ENCODE measurements around the gene ZBTB21. TPM values are rescaled to one million over a fixed set of nuclear protein-coding genes. Genes with fewer than 3 reads are reported as not detected.

ZBTB21 gene
- total and polyA plus RNA-seq, 8 donors, result 2.9 to 9.5 (median 6.8) TPM

DNA sequence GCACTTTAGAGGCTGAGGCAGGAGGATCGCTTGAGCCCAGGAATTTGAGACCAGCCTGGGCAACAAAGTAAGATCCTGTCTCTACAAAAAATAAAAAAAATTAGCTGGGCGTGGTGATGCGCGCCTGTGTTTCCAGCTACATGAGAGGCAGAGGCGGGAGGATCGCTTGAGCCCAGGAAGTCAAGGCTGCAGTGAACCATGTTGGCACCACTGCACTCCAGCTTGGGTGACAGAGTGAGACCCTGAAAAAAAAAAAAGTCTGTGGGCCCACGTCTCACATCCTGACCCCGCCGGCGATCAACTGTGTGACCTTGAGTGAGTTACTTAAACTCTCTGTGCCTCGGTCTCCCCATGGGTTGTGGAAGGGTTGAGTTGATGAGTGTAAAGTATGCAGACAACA is 12.7 kb upstream of the ZBTB21 start:
- no peak overlapping the region for H3K27ac ChIP-seq
- H3K27me3 ChIP-seq, result no peaks in the 10 kb centered on the region
- WGBS, 2 donors, result 89 to 94% methylated on average over 11 of the region's 11 CpGs
- no peak for ATAC-seq
- intact Hi-C loops (cut with DNase I), result loop anchor here in 1 of 3 donors (10.0 kb wide), 1 partner anchor 92 kb away; no protein-coding TSS in a partner anchor
- TF ChIP-seq, protein P1, sequence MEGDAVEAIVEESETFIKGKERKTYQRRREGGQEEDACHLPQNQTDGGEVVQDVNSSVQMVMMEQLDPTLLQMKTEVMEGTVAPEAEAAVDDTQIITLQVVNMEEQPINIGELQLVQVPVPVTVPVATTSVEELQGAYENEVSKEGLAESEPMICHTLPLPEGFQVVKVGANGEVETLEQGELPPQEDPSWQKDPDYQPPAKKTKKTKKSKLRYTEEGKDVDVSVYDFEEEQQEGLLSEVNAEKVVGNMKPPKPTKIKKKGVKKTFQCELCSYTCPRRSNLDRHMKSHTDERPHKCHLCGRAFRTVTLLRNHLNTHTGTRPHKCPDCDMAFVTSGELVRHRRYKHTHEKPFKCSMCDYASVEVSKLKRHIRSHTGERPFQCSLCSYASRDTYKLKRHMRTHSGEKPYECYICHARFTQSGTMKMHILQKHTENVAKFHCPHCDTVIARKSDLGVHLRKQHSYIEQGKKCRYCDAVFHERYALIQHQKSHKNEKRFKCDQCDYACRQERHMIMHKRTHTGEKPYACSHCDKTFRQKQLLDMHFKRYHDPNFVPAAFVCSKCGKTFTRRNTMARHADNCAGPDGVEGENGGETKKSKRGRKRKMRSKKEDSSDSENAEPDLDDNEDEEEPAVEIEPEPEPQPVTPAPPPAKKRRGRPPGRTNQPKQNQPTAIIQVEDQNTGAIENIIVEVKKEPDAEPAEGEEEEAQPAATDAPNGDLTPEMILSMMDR (IDR thresholded peaks at IDR 0.05), result no peak
- no peaks in the 10 kb centered on the region for H3K36me3 ChIP-seq
- H3K9me3 ChIP-seq, result no peaks in the 10 kb centered on the region
- FAIRE-seq, result no peak
- no peak for DNase-seq
- H3K4me1 ChIP-seq, result no peaks in the 10 kb centered on the region
- H3K4me3 ChIP-seq, result no peak overlapping the region

DNA sequence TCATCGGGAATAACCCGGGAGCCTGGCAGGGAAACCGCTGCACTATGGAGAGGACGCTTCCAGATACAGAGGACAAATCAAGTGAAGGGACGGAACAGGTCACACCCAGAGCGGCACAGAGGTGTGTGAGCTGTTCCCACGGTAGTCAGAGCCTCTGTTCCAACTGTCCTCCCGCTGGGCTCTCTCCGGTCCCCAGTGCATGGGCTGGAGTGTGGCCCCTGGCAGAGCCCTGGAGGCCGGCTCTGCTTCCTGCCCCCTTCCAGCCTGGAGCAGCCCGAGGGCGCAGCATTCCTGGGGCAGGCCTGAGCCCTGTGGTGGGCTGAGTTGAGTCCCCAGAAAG is 11.9 kb upstream of the ZBTB21 start:
- TF ChIP-seq, protein P1 (IDR thresholded peaks at IDR 0.05), result no peak
- Histone ChIP-seq H3K9me3 (no peaks in the 10 kb centered on the region), H3K27ac (no peak overlapping the region), H3K4me1 (no peaks in the 10 kb centered on the region), H3K36me3 (no peaks in the 10 kb centered on the region), H3K27me3 (no peaks in the 10 kb centered on the region), H3K4me3 (no peak overlapping the region)
- DNase-seq (no peak), ATAC-seq (peak in 3 of 4 donors; percentile 28 to 63 (median 54)), FAIRE-seq (no peak)
- WGBS, 2 donors, result 38 to 46% methylated on average over 12 of the region's 12 CpGs
- intact Hi-C loops (cut with DNase I), result loop anchor here in 1 of 3 donors (10.0 kb wide), 1 partner anchor 93 kb away; no protein-coding TSS in a partner anchor

DNA sequence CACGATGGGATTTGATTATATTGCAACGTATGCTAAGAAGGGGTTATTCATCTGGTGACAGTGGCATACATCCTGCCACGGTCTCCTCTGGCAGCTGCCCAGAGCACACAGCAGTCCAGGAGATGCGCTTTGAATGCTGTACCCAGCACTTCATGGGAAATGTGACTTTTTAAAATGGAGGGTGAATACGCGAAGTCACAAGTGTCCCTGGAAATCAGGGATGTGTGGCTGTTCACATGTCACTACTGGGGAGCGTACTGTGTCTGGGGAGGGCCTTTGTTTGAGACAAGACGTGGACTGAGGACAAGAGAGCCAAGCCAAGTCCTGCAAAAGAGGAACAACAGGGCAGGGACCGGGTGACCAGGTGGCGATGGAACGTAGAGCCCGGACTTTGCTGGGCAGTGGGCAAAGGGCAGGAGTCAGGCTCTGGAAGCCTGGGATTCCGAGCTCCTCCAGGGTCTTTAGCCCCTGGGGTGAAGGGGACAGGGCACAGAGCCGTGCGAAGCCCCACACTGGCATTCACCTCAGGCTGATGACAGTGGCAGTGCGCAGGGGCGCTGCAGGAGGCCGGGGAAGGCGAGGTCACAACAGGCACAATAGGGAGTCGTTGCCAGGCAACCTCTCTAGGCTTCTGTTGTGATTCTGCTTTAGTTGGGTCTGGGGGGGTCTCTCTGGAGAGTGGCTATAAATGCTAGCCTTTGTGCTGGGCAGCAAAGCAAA is 11.4 kb upstream of the ZBTB21 start:
- intact Hi-C loops (cut with DNase I), result loop anchor here in 1 of 3 donors (10.0 kb wide), 1 partner anchor 93 kb away; no protein-coding TSS in a partner anchor
- Histone ChIP-seq H3K36me3 (no peaks in the 10 kb centered on the region), H3K27ac (no peak overlapping the region), H3K9me3 (no peaks in the 10 kb centered on the region), H3K4me3 (no peak overlapping the region), H3K4me1 (no peaks in the 10 kb centered on the region), H3K27me3 (no peaks in the 10 kb centered on the region)
- FAIRE-seq, result no peak
- TF ChIP-seq, protein P1 (IDR thresholded peaks at IDR 0.05), result no peak
- ATAC-seq, result peak; percentile 43 to 78 (median 74)
- 41 to 47% methylated on average over 20 of the region's 20 CpGs for WGBS, 2 donors
- DNase-seq, result peak in 1 of 6 donors; percentile 28

DNA sequence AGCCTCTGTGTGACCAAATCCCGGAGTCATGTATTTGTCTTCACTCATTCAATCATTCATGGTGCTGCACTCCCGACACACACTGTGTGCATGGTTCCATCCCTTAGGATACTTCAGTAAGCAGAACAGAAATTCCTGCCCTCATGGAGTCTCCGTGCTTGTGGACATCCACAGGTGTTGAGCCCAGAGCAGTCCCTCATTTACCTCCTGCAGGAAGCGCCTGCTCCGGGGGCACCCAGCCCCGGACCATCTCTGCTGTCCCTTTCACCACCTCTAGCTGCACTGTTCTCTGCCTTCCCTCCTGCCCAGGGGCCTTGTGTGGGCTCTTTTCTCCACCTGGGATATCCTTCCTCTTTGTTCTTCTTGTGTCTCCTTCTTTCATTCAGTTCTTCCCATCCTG is 9.5 kb upstream of the ZBTB21 start:
- TF ChIP-seq, protein P1 (IDR thresholded peaks at IDR 0.05), result no peak
- no peak overlapping the region for H3K4me3 ChIP-seq
- no peaks in the 10 kb centered on the region for H3K9me3 ChIP-seq
- FAIRE-seq (no peak), DNase-seq (no peak), ATAC-seq (no peak)
- intact Hi-C loops (cut with DNase I), result loop anchor here in 1 of 3 donors (10.0 kb wide), 1 partner anchor 95 kb away; no protein-coding TSS in a partner anchor
- H3K4me1 ChIP-seq, result no peaks in the 10 kb centered on the region
- H3K27ac ChIP-seq, result no peak overlapping the region
- H3K36me3 ChIP-seq, result no peaks in the 10 kb centered on the region
- WGBS, 2 donors, result 79 to 84% methylated on average over 6 of the region's 6 CpGs
- no peaks in the 10 kb centered on the region for H3K27me3 ChIP-seq

DNA sequence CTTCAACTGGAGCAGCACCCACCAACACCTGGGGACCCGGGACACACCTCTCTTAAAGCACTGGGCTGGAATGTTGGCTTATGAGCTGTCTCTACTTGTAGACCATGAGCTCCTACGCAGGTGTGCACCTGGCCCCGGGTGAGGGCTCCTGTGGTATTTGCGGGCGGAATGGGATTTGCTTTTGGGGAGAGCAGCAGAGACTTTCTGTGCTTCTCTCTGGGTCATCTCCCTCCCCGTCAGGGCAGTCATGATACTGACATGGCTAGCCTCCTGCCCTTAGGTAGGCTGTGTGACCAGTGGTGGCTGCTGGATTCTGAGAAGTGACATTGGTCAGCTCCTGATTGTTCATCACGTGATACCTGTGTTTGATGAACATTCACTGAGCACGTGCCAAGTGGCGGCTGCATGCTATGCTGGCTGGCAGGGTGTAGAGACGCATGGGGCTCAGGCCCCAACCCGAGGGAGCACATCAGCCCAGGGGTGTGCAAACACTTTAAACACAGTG is 9.0 kb upstream of the ZBTB21 start:
- no peaks in the 10 kb centered on the region for H3K36me3 ChIP-seq
- ATAC-seq, result peak in 2 of 4 donors; percentile 17 to 25
- no peak overlapping the region for H3K27ac ChIP-seq
- H3K4me1 ChIP-seq, result no peaks in the 10 kb centered on the region
- H3K4me3 ChIP-seq, result no peak overlapping the region
- TF ChIP-seq, protein P1 (IDR thresholded peaks at IDR 0.05), result no peak
- no peaks in the 10 kb centered on the region for H3K9me3 ChIP-seq
- no peak for FAIRE-seq
- H3K27me3 ChIP-seq, result no peaks in the 10 kb centered on the region
- intact Hi-C loops (cut with DNase I), result no loop called here
- WGBS, 2 donors, result 68 to 73% methylated on average over 11 of the region's 11 CpGs
- no peak for DNase-seq
